Middle frontal gyrus (tissue), 1 donor: ENCODE data around the gene MYD88.

ENCODE experiments used
- DNase-seq: peaks from one replicate; pipeline ENCODE4 v3.0.0-alpha.2; 2015; ENCODE audit warnings: low spot score; ENCODE audit errors: extremely low spot score

The MYD88 gene

GRCh38 chr3:38111696-38112377 is 26.6 kb upstream of the MYD88 start:
- DNase-seq, result no peak

GRCh38 chr3:38112378-38112761 is 26.1 kb upstream of the MYD88 start:
- no peak for DNase-seq

DNA sequence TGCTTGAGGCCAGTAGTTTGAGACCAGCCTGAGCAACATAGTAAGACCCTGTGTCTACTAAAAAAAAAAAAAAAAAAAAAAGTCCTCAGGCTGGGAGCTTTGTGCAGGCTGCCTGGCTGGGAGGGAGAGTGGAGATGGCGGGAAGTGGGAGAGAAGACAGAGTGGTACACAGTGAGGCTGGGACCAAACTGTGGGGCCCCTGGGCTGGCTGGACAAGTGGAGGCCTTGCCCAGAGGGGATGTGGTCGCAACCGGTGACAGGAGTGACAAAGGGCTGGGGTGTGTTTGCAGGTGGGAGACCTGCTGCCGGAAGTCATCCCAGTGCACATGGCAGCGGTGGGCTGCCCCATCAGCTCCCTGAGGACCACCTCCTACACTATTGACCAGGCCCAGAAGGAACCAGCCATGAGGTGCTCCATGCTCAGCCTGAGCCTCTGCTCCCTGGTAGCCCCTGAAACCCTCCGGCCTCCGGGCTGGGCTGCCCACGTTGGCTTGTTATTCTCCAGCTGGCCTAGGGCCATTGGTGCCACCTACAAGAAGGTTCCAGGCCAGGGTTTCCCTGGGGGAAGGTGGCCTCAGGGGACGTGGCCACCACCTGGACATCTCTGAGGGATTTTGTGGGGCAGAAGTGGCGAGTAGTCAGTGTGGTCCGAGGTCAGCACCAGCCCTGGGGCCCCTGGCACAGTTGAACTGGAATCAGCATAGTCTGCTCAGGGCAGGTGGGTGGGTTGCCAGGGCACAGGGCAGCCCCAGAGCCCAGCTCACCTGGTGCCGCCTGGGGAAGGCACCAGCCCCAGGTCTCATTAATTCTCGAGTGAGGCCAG is 24.2 kb upstream of the MYD88 start:
- DNase-seq, result no peak

GRCh38 chr3:38114875-38115644 is 23.4 kb upstream of the MYD88 start:
- DNase-seq, result no peak

DNA sequence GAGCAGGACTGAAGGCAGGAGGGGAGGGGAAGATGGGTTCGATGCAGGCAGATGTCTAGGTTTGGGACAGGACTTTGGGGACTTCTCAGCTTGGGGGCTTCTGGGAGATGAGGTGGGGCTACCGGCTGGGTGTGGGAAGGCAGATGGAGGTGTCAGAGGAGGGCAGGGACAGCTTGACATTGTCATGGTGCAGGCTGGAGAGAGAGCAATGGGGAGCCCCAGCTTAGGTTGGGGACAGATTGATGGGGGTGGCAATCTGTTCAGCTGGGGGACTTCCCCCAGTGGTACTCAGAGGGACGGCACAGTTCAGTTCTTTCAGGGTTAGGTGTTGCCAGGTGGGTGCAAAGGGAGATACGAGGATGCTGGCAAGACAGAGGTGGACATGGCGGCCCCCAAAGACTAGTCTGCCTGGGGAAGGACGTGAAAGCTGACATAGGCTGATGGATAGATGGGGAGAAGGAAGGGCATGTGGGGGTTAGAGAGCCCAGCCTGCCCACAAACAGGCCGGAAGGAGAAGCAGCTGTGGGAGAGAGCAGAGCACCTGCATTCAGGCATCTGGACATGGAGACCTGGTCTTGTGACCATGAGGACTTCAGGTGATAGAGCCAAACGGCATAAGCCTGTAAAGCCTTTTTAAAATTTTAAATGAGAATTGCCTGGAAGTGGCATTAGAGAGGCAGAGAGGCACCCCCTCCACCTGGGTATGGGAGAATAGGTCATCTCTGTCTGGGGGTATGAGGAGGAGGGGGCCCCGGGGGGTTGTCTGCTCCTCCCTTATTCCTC is 22.6 kb upstream of the MYD88 start:
- DNase-seq, result no peak

GRCh38 chr3:38116471-38117162 is 21.8 kb upstream of the MYD88 start:
- no peak for DNase-seq

- DNase-seq, result no peak
Measured at GRCh38 chr3:38117163-38117716, 21.2 kb upstream of the MYD88 start.

DNA sequence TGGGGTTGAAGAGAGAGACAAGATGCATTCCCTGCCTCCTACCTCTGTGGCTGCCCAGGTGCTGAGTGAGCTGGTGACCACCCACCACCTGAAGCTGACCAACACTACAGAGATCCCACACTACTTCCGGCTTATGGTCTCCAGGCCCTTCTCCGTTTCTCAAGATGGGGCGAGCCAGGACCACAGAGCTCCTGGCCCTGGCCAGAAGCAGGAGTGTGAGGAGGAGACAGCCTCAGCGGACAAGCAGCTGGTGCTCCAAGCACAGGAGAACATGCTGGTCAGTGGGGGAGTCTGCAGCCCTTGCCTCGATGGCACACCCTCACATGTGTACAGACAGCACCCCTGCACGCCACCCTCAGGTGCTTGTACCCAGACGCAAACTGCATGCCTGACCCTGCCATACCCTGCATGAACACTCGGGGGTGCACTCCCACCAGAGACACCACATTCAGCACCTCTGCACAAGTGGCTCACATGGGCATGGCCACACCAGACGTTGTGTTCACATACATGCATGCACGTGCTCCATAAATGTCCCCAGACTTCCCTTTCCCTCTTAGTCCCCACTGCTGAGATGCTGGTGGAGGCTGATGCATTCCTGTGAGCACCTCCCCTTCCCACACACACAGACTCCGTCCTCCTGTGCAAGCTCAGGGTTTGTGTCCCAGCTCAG is 20.6 kb upstream of the MYD88 start:
- DNase-seq, result no peak

DNA sequence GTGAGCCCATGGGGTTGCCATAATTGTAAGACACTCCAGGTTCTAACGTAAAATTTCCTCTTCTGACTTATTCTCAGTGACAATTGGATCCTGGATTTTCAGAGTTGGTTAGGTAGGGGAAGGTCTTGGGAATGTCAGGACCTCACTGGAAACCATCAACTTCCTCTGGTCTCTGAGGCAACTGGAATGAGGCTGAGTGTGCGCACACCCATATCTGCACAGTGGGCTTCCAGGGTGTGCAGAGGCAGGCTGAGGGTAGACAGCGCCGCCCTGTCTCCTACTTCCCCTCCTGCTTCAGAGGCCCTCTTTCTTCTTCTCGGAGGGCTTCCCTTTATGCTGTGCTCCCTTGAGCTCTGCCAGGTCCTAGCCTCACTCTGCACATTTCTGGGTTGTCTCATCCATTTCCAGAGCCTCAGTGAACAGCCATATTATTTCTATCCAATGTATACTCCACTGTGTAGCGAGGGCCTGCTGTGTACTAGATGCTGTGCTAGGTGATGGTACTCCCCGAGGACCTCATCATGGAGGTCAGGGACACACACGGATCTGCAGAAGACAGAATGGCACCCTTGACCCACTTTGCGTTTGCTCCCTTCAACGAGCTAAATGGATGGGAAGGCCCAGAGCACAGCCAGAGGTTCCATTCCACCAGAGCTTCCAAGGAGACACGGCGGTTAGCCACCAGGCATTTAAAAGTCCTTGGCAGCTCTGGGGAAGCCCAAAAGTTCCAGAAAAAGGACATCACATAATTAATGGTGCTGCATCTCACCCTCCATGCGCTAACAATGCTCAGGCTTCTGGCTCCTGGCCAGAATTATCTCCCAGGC is 19.8 kb upstream of the MYD88 start:
- no peak for DNase-seq

- no peak for DNase-seq
Measured at GRCh38 chr3:38119248-38119544, 19.3 kb upstream of the MYD88 start.

GRCh38 chr3:38119821-38120692 is 18.4 kb upstream of the MYD88 start:
- DNase-seq, result no peak

GRCh38 chr3:38120693-38121450 is 17.6 kb upstream of the MYD88 start:
- no peak for DNase-seq

- no peak for DNase-seq
Measured at GRCh38 chr3:38121451-38121831, 17.0 kb upstream of the MYD88 start.

- DNase-seq, result no peak
Measured at GRCh38 chr3:38121832-38122461, 16.5 kb upstream of the MYD88 start.

GRCh38 chr3:38122712-38123290 is 15.7 kb upstream of the MYD88 start:
- DNase-seq, result no peak

GRCh38 chr3:38124324-38125122 is 13.9 kb upstream of the MYD88 start:
- DNase-seq, result no peak
